ENCODE measurements around the gene POLR2I. TPM values are rescaled to one million over a fixed set of nuclear protein-coding genes. Genes with fewer than 3 reads are reported as not detected.
A peak's percentile ranks its signal among the peaks of the same experiment; 100 is the strongest.

POLR2I gene
- total RNA-seq (44.5 TPM), polyA plus RNA-seq (78.9 TPM)

DNA sequence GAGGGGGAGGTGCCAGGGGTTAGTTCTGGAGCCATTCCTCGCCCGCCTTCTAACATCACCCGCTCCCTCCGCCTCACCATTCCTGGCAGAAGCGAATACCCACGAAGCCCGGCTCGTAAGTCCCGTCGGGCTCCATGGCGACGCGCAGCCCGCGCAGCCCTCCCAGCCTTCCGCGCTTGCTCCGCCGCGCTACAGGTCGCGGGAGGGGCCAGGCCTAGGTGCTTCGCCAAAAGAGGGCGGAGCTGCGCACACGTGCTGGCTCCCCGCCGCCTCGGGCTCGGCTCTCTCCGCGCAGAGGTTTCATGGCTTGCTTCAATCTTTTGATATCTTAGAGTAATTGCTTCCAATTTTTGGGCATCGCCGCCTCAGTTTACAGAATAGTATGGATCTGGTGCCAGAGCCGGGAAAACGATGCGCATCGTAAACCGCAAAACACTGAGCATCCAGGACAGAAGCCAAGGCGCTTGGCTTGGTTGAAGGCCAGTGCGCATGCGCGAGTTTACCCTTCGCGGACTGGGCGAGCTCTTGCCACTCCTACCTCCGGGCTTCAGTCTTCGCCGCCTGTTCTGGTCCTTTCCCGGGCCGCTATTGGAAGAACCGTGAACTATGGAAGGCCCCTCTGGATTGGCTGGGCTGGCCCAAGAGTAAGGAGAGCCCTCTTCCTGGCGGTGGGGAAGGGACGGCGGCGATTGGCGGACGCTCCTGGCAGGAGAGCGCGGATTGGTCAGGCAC lies at the start of gene POLR2I:
TSS of gene POLR2I (minus strand) at position 155 of the 732 bp plus-strand sequence. CDS start at position 136, 19 bp downstream.
- H3K36me3 ChIP-seq (ENCODE audit: insufficient read depth), result peaks cover 4% of the 10 kb centered on the region
- DNase-seq (ENCODE audit: extremely low spot score), result peak; percentile 99
- peak within 1 kb of the TSS; percentile 73 for H3K27ac ChIP-seq (ENCODE audit: low read depth)
- H3K4me3 ChIP-seq (ENCODE audit: low read depth, low read length), result peak within 1 kb of the TSS; percentile 71
- WGBS, result under 1% methylated on average over 60 of the region's 60 CpGs
- H3K4me1 ChIP-seq (ENCODE audit: insufficient read depth), result no peaks in the 10 kb centered on the region

DNA sequence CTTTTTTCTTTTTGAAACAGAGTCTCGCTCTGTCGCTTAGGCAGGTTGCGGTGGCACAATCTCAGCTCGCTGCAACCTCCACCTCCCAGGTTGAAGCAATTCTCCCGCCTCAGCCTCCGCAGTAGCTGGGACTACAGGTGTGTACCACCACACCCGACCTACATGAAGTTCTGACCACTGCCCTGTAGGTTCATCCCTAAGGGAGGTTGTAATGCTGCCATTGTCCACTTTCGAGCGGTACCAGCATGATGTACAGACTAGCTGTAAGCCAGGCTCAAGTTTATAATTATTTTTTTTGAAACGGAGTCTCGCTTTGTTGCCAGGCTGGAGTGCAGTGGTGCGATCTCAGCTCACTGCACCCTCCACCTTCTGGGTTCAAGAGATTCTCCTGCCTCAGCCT lies 49.1 kb upstream of the POLR2I start:
- Histone ChIP-seq H3K4me3 (ENCODE audit: low read depth, low read length) (no peak overlapping the region), H3K27ac (ENCODE audit: low read depth) (no peak overlapping the region), H3K36me3 (ENCODE audit: insufficient read depth) (no peaks in the 10 kb centered on the region), H3K4me1 (ENCODE audit: insufficient read depth) (no peaks in the 10 kb centered on the region)
- WGBS, result 92% methylated on average over 12 of the region's 12 CpGs
- no peak for DNase-seq (ENCODE audit: extremely low spot score)

DNA sequence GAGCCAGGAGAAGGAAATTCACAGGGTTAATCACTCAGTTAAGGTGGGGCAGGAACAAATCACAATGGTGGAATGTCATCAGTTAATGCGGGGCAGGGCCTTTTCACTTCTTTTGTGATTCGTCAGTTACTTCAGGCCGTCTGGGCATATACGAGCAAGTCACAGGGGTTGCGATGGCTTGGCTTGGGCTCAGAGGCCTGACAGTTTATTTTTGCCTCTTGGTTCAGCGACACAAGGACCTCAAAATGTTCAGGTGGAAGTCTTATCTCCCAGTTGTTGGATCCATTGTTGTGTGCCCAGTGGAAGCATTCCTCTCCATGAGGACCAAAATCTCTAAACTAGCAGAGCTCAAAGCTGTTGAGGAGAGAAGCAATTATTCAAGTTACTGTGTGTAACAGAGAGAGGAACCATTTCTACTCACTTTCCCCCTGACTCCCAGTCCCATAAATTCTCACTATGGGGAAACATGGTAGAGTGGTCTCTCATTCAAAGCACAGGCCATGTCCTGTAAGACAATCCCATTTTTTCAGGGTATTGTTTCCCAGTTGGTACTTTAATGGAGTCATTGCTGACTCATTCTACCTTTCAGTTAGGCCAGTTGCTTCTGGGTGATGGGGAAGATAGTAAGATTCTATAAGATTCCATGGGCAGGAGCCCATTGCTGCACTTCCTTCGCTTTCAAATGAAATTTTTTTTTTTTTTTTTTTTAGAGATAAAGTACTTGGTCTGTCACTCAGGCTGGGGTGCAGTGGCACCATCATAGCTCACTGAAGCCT lies 46.3 kb upstream of the POLR2I start:
- Histone ChIP-seq H3K27ac (ENCODE audit: low read depth) (no peak overlapping the region), H3K4me1 (ENCODE audit: insufficient read depth) (no peaks in the 10 kb centered on the region), H3K36me3 (ENCODE audit: insufficient read depth) (no peaks in the 10 kb centered on the region), H3K4me3 (ENCODE audit: low read depth, low read length) (no peak overlapping the region)
- WGBS, result 92% methylated on average over 7 of the region's 7 CpGs
- DNase-seq (ENCODE audit: extremely low spot score), result no peak

DNA sequence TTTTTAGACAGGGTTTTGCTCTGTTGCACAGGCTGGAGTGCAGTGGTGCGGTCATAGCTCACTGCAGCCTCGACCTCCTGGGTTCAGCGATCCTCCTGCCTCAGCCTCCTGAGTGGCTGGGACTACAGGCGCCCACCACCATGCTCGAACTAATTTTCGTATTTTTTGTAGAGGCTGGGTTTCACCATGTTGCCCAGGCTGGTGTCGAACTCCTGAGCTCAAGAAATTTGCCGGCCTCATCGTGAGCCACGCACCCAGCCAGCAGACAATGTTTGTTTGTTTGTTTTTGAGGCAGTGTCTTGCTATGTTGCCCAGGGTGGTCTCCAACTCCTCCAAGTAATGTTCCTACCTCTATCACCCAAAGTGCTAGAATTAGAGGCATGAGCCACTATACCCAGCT lies 38.5 kb upstream of the POLR2I start:
- peaks cover 2% of the 10 kb centered on the region for H3K36me3 ChIP-seq (ENCODE audit: insufficient read depth)
- H3K4me3 ChIP-seq (ENCODE audit: low read depth, low read length), result no peak overlapping the region
- no peak for DNase-seq (ENCODE audit: extremely low spot score)
- H3K4me1 ChIP-seq (ENCODE audit: insufficient read depth), result no peaks in the 10 kb centered on the region
- H3K27ac ChIP-seq (ENCODE audit: low read depth), result peak overlapping the region; percentile 99
- 90% methylated on average over 10 of the region's 10 CpGs for WGBS

DNA sequence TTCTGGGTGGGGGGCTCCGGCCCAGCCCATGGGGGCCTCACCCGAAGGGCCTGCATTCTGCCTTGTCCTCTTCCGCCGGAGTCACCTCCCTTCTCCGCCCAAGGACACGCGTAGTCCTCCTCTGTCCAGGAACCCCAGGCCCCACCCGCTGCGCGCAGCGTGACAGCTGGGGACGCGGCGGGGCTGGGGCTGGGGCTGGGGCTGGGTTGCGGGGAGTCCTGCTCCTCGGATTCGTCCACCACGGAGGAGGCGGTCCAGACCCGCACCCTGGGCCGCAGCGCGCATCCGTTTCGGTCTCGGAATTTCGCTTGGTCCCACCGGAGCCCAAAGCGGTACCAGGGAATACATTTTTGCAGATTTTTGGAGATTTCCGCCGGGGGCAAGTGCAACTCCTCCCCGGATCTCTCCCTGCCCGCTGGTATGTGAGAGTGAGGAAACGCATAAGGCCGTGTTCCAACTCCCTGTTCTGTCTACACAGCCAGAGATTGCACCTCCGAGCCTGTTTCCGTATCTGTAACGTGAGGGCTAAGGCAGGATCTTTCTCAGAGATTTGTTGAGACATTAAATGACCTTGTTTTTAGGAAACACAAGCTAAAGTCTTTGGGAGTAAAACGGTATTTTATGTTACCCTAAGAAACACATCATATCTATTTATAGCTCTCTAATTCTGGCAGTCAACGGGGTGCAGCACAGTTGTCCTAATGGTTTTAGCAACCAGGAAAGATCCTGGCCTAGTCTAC lies 37.8 kb upstream of the POLR2I start, which contains the start of gene COX7A1:
TSS of gene COX7A1 (minus strand) at position 96 of the 740 bp plus-strand sequence. CDS start at position 56, 40 bp downstream.
- no peaks in the 10 kb centered on the region for H3K4me1 ChIP-seq (ENCODE audit: insufficient read depth)
- H3K4me3 ChIP-seq (ENCODE audit: low read depth, low read length), result peak within 1 kb of the TSS; percentile 49
- no peak for DNase-seq (ENCODE audit: extremely low spot score)
- peaks cover 2% of the 10 kb centered on the region for H3K36me3 ChIP-seq (ENCODE audit: insufficient read depth)
- peak within 1 kb of the TSS; percentile 99 for H3K27ac ChIP-seq (ENCODE audit: low read depth)
- WGBS, result 14% methylated on average over 40 of the region's 40 CpGs

DNA sequence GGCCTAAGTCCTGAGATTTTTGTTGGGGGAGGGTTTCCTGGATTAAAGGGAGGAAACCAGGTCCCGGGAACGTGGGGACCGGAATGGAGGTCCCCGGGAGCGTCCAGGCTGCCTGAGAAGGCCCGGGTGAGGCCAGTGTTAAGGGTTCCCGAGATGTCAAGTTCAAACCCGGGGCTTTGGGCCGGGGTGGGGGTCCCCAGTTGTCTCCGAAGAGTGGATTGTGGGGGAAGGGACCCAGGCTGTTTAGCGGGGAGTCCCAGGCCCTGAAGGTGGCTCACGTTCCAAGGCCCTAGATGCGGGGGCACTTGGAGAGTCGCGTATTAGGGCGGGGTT lies 37.3 kb upstream of the POLR2I start:
- peak overlapping the region; percentile 49 for H3K4me3 ChIP-seq (ENCODE audit: low read depth, low read length)
- DNase-seq (ENCODE audit: extremely low spot score), result no peak
- peak overlapping the region; percentile 99 for H3K27ac ChIP-seq (ENCODE audit: low read depth)
- peaks cover 2% of the 10 kb centered on the region for H3K36me3 ChIP-seq (ENCODE audit: insufficient read depth)
- no peaks in the 10 kb centered on the region for H3K4me1 ChIP-seq (ENCODE audit: insufficient read depth)
- 26% methylated on average over 16 of the region's 16 CpGs for WGBS

DNA sequence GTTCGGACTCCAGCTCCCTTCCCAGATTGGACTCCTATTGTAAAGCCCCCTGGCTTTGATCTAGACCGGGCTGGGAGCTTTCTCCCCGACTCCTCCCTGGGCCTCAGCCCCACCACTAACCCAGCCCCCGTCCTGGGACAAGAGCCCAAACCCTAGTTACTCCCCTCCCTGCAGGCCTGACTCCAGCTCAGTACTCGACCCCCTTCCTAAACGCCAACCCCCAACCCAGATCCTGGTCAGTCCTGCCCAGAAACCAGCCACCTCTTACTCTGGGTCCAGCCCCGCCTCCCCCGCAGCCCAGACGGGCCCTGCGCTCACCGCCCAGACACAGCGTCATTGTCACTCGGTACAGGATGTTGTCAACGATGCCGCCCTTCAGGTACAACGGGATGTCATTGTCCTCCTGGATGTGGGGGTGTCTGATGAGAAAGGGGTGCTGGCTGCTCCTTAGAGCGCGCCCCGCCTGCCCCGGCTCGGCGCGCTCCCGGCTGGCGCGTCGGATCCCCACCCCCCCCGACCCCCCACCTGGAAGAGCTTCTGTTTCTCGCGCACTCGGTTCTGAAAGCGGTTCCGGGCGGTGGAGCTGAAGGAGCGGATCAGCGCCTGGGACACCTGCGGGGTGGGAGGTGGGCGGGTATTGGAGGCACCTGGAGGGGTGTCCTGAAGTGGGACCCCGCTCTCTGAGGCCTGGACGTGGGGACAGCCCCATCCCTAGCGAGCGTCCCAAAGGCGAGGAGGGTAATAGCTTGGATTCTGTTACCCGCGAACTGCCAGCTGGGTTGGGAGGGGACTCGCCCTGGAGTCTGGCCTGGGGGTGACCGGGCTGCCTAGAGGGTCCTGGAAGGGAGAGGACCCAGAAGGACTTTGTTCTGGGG lies 36.7 kb upstream of the POLR2I start:
- H3K27ac ChIP-seq (ENCODE audit: low read depth), result peak overlapping the region; percentile 99
- DNase-seq (ENCODE audit: extremely low spot score), result no peak
- WGBS, result 28% methylated on average over 47 of the region's 47 CpGs
- H3K4me1 ChIP-seq (ENCODE audit: insufficient read depth), result no peaks in the 10 kb centered on the region
- H3K4me3 ChIP-seq (ENCODE audit: low read depth, low read length), result peak overlapping the region; percentile 49
- H3K36me3 ChIP-seq (ENCODE audit: insufficient read depth), result peaks cover 2% of the 10 kb centered on the region

DNA sequence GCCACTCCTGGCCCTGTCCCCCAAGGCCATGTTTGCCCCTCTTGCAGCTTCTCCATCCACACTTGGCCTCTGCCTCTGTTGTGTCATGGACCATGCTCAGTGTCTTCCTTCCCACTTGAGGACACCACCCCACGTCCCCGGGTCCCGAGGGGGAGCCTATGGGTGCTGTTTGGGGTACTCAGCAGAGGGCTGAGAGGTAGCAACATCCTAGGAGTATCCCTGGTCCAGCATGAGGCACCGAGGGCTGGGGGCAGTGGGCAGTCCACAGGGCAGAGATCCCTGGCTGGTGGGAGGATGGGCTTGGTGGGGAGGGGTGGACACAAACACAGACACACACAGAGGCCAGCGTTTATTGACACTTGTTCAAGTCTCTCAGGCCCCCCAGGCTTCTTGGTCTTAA lies 35.9 kb upstream of the POLR2I start:
- no peaks in the 10 kb centered on the region for H3K4me1 ChIP-seq (ENCODE audit: insufficient read depth)
- 53% methylated on average over 5 of the region's 5 CpGs for WGBS
- no peak for DNase-seq (ENCODE audit: extremely low spot score)
- peak overlapping the region; percentile 99 for H3K27ac ChIP-seq (ENCODE audit: low read depth)
- no peak overlapping the region for H3K4me3 ChIP-seq (ENCODE audit: low read depth, low read length)
- H3K36me3 ChIP-seq (ENCODE audit: insufficient read depth), result peaks cover 2% of the 10 kb centered on the region

DNA sequence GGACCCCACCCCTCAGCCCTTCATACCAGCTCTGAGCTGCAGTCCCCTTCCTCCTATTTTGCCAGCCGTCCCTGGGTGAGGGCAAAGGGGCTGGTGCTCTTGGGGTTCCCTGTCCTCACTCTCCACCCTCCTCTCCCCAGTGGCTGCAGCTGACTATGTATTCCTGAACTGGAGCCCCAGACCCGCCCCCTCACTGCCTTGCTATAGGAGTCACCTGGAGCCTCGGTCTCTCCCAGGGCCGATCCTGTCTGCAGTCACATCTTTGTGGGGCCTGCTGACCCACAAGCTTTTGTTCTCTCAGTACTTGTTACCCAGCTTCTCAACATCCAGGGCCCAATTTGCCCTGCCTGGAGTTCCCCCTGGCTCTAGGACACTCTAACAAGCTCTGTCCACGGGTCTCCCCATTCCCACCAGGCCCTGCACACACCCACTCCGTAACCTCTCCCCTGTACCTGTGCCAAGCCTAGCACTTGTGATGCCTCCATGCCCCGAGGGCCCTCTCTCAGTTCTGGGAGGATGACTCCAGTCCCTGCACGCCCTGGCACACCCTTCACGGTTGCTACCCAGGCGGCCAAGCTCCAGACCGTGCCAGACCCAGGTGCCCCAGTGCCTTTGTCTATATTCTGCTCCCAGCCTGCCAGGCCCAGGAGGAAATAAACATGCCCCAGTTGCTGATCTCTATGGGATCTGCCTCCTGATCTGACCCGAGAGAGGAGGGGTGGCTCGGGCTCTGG lies 35.2 kb upstream of the POLR2I start:
- no peak for DNase-seq (ENCODE audit: extremely low spot score)
- no peaks in the 10 kb centered on the region for H3K4me1 ChIP-seq (ENCODE audit: insufficient read depth)
- H3K4me3 ChIP-seq (ENCODE audit: low read depth, low read length), result no peak overlapping the region
- peaks cover 2% of the 10 kb centered on the region for H3K36me3 ChIP-seq (ENCODE audit: insufficient read depth)
- WGBS, result 74% methylated on average over 13 of the region's 13 CpGs
- no peak overlapping the region for H3K27ac ChIP-seq (ENCODE audit: low read depth)

DNA sequence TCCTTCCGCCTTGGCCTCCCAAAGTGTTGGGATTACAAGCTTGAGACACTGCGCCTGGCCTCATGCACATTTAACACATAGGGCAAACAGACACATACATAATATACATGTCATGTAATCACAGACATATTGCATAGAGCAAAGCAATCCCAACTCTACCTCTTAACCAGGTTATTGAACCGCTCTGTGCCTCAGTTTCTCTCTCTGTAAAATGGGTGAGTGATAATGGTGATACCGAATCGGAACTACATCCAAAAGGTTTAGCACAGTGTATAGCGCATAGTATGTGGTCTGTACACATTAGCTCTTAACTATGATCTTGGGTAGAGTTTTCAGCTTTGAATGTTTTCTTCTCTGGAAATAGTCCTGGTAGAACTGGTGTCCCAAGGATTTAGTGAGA lies 29.9 kb upstream of the POLR2I start:
- no peaks in the 10 kb centered on the region for H3K4me1 ChIP-seq (ENCODE audit: insufficient read depth)
- WGBS, result 96% methylated on average over 6 of the region's 6 CpGs
- no peaks in the 10 kb centered on the region for H3K36me3 ChIP-seq (ENCODE audit: insufficient read depth)
- DNase-seq (ENCODE audit: extremely low spot score), result no peak
- H3K4me3 ChIP-seq (ENCODE audit: low read depth, low read length), result no peak overlapping the region
- H3K27ac ChIP-seq (ENCODE audit: low read depth), result no peak overlapping the region

DNA sequence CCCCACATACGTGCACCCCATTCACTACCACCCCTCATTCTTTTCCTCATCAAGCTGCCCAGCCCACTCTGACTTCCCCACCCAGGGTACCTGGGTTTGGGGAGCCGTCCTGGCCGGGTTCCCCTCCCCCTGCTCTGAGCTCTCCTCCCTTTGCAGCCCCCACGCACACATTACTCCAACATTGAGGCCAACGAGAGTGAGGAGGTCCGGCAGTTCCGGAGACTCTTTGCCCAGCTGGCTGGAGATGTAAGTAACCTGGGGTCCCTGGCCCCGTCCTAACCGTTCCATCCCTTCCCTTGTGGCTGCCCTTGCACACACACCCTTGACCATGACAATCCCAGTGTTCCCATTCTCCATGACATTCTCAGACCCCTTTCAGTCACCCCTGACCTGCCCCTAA lies 27.8 kb upstream of the POLR2I start:
- WGBS, result 89% methylated on average over 9 of the region's 9 CpGs
- Histone ChIP-seq H3K4me1 (ENCODE audit: insufficient read depth) (no peaks in the 10 kb centered on the region), H3K27ac (ENCODE audit: low read depth) (no peak overlapping the region), H3K36me3 (ENCODE audit: insufficient read depth) (no peaks in the 10 kb centered on the region), H3K4me3 (ENCODE audit: low read depth, low read length) (no peak overlapping the region)
- DNase-seq (ENCODE audit: extremely low spot score), result no peak

DNA sequence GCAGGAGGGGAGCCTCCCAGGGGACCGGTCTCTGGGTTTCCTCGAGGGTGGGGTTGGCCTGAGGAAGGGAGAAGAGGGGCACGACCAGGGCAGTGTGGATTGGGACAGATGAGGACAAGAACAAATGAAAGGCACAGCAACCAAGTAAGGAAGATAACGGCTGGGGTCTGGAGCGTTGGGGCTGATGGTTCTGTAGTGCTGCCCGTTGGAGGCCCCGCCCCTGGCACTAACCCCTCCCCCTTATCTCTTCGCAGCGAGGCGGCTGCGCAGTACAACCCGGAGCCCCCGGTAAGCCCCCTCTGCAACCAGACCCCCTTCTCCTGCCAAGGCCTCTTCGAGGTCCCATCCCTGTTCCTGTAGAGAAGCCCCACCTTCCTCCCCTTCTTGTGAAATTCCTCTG lies 27.4 kb upstream of the POLR2I start:
- WGBS, result 93% methylated on average over 14 of the region's 14 CpGs
- Histone ChIP-seq H3K36me3 (ENCODE audit: insufficient read depth) (no peaks in the 10 kb centered on the region), H3K4me3 (ENCODE audit: low read depth, low read length) (no peak overlapping the region), H3K27ac (ENCODE audit: low read depth) (no peak overlapping the region), H3K4me1 (ENCODE audit: insufficient read depth) (no peaks in the 10 kb centered on the region)
- DNase-seq (ENCODE audit: extremely low spot score), result no peak

Measured in urinary bladder (tissue), 4 donors.